ENCODE data around the gene CARD16.
"Not testable (repeated sequence)": the region's sequence is repeated elsewhere in the genome, so short reads cannot be mapped to it uniquely, and the experiment has no call there.

CARD16 gene

GRCh38 chr11:105046898-105047579 is 1.9 kb upstream of the CARD16 start:
- no peak for DNase-seq

GRCh38 chr11:105045676-105046296 is 651 bp upstream of the CARD16 start:
- DNase-seq, result no peak

- DNase-seq, result no peak
Observed at GRCh38 chr11:105042178-105042577, 3.0 kb downstream of the CARD16 start.

GRCh38 chr11:105040703-105041102 is 4.4 kb downstream of the CARD16 start:
- DNase-seq, result no peak

- DNase-seq, result peak; percentile 54
Observed at GRCh38 chr11:105034813-105035620, 10.1 kb downstream of the CARD16 start, which contains the start of gene CASP1. Gene CASP1, minus strand, starts transcription at chr11:105035144. Its CDS starts 31 bp downstream, at chr11:105035113.

- DNase-seq, result not testable (repeated sequence)
Observed at GRCh38 chr11:105034388-105034787, 10.7 kb downstream of the CARD16 start.

- peak; percentile 14 for DNase-seq
Observed at GRCh38 chr11:105033781-105034180, 11.4 kb downstream of the CARD16 start.

- peak; percentile 11 for DNase-seq
Observed at GRCh38 chr11:105033343-105033742, 11.8 kb downstream of the CARD16 start.

GRCh38 chr11:105032495-105032894 is 12.6 kb downstream of the CARD16 start:
- DNase-seq, result peak; percentile 27

- no peak for DNase-seq
Observed at GRCh38 chr11:105027678-105028077, 17.5 kb downstream of the CARD16 start.

GRCh38 chr11:105024394-105024793 is 20.7 kb downstream of the CARD16 start:
- no peak for DNase-seq

GRCh38 chr11:105023003-105023402 is 22.1 kb downstream of the CARD16 start, which contains the start of gene CASP5:
Gene CASP5, minus strand, starts transcription at chr11:105023168. Its CDS starts 32 bp downstream, at chr11:105023136.
- DNase-seq, result no peak

GRCh38 chr11:105022527-105022926 is 22.6 kb downstream of the CARD16 start:
- DNase-seq, result no peak

- DNase-seq, result no peak
Observed at GRCh38 chr11:105007463-105007862, 37.7 kb downstream of the CARD16 start.

- DNase-seq, result no peak
Observed at GRCh38 chr11:105005451-105005845, 39.7 kb downstream of the CARD16 start.

GRCh38 chr11:105004021-105004420 is 41.1 kb downstream of the CARD16 start:
- DNase-seq, result no peak

GRCh38 chr11:105003151-105003550 is 42.0 kb downstream of the CARD16 start:
- no peak for DNase-seq

GRCh38 chr11:105000797-105001196 is 44.3 kb downstream of the CARD16 start:
- peak; percentile 69 for DNase-seq

GRCh38 chr11:105000167-105000566 is 45.0 kb downstream of the CARD16 start:
- no peak for DNase-seq

GRCh38 chr11:104999721-105000120 is 45.4 kb downstream of the CARD16 start:
- DNase-seq, result no peak

- no peak for DNase-seq
Observed at GRCh38 chr11:104997288-104997687, 47.8 kb downstream of the CARD16 start.

GRCh38 chr11:104995001-104995408 is 50.1 kb downstream of the CARD16 start:
- no peak for DNase-seq

- DNase-seq, result no peak
Observed at GRCh38 chr11:104992781-104993180, 52.4 kb downstream of the CARD16 start.

GRCh38 chr11:104991994-104992393 is 53.1 kb downstream of the CARD16 start:
- no peak for DNase-seq

All from CD4-positive, alpha-beta T cell treated with Interleukin-4 for 4 hours (primary cell).